Stimulated activated CD4-positive, alpha-beta T cell treated with anti-CD3 and anti-CD28 coated beads, Interleukin-4, amount 100 ng/mL, for 4 hours (primary cell): ENCODE results near the gene JUND.
A peak's percentile ranks its signal among the peaks of the same experiment; 100 is the strongest.

Experiments used
- DNase-seq, 2 experiments: peaks; one replicate each; pipeline ENCODE4 v3.0.0-alpha.2; 2020

JUND gene

DNA sequence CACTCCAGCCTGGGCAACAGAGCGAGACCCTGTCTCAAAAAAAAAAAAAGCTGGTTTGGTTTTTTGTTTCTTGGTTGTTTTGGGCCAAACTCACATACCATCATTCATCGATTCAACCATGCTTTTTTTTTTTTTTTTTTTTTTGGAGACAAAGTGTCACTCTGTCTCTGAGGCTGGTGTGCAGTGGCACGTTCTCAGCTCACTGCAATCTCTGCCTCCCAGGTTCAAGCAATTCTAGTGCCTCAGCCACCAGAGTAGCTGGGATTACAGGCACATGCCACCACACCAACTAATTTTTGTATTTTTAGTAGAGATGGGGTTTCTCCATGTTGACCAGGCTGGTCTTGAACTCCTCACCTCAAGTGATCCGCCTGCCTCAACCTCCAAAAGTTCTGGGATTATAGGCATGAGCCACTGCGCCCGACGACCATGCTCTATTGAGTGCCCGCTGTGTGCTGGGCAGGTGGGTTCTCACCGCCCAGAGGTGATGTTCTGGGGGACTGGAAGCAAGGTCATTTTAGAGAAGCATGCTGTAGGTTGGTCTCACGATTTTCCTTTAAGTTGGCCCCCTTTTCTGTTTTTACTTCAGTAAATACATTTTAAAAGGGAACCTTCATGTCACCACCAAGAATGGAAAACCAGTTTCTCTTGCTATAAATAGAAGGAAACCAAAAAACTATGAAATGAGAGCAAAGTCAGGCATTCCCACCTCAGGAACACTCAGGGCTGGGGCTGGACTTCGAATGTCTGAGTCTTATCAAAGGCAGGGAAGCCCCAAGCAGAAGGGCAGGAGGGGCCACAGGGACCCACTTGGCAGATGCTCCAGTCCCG is 8.3 kb upstream of the JUND start:
- DNase-seq = no peak

GRCh38 chr19:18287836-18288772 is 6.7 kb upstream of the JUND start:
- DNase-seq = no peak

GRCh38 chr19:18286973-18287635 is 5.7 kb upstream of the JUND start:
- no peak for DNase-seq

DNA sequence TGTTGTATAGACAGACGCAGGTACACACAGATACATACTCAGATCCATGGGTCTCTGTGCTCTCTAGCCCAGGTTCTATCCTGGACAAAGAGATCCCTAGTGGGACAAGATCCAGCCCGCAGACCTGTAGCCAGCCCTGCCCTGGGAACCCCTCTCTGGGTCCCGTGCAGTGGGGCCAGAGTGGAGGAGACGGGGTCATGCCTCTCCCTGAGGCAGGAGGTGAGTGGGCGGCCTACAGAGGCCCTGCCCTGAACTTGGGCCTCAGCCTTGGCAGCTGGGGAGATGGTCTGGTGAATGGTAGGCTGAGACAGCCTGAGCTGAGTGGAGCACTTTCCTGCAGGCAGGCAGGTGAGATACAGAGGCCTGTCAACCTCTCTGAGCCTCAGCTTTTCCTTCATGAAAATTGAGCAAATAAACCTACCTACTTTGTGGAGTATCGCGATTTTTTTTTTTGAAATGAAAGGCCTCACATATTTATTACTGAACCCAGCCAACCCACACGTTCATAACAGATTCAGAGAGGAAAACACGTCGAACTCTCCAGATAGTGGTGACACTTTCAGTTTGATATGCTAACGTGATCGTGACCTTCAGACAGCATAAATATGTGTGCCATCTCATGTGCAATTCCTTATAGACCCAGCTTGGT is 3.4 kb upstream of the JUND start:
- DNase-seq = peak; percentile 17 to 35

GRCh38 chr19:18283338-18283737 is 1.9 kb upstream of the JUND start:
- no peak for DNase-seq

DNA sequence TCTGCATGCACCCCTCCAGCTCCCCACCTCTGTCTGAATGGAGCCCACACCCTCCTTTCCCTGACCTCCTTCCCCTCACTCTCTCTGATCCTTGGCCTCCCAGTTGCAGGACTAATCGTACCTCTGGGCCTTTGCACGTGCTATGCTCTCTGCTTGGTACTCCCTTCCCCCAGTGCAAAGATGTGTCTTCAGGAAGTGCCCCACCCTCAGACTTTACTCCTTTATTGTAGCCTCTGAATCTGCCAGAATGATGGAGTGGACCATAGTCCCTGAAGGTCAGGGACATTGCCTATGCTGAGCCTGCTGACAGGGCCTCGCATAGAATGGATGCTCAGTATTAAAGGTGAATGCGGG is 1.3 kb upstream of the JUND start:
- no peak for DNase-seq

- DNase-seq = peak; percentile 23 to 37
These were observed 782 bp upstream of the JUND start for GRCh38 chr19:18282021-18282787.

DNA sequence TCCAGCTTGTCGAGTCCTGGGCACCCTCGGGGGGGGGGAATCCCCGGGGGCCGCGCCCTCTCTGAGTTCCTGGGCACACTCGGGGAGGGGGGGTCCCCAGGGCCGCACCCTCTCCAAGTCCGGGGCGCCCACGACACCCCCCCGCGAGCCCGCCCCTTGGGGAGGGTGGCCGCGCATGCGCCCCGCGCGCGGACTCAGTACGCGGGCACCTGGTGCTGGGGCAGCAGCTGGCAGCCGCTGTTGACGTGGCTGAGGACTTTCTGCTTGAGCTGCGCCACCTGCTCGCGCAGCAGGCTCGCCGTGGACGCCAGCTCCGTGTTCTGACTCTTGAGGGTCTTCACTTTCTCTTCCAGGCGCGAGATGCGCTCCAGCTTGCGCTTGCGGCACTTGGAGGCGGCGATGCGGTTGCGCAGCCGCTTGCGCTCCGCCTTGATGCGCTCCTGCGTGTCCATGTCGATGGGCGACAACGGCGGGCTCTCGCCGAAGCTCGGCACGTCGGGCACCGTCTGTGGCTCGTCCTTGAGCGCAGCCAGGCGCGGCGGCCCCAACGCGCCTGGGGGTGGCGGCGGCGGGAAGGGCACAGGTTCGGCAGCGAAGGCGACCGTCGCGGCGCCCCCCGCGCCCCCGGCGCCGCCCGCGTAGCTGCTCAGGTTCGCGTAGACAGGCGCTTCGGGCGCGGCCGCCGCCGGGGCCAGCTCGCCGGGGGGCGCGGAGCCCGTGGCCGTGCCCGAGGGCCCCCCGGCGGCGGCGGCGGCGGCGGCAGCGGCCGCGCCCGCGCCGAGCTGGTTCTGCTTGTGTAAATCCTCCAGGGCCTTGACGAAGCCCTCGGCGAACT is 958 bp downstream of the JUND start:
- DNase-seq = peak; percentile 75 to 82

- peak; percentile 87 to 94 for DNase-seq
These were observed 1.7 kb downstream of the JUND start for GRCh38 chr19:18279516-18280246.

GRCh38 chr19:18279266-18279515 is 2.2 kb downstream of the JUND start:
- DNase-seq = no peak

- DNase-seq = peak; percentile 35 to 46
These were observed 2.7 kb downstream of the JUND start for GRCh38 chr19:18278521-18279265.

- no peak for DNase-seq
These were observed 6.6 kb downstream of the JUND start for GRCh38 chr19:18274781-18275356.

DNA sequence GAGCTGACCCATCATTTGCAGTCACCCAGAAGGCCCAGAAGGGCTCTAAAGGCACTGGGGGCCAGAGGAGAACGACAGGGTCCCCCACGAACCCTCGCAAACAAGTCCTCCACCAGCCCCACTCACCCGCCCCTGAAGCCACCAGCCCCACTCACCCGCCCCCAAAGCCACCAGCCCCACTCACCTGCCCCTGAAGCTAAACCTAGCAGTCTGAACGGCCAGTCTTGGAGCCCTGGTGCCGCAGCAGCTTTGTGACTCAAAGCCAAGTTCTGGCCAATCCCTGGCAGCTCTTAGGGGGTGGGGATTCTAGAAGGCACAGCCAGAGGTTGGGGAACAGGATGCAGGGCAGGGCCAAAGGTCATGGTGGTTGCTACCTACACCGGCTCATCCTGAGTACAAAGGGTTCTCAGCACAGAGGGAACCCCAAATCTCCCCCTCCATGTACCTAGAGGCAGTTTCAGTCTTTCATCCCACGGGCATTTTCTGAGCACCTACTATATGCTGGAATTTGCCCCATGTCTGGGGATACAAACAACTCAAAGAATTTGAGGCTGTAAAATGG is 7.1 kb downstream of the JUND start, which contains the start of gene IQCN:
IQCN (minus strand) TSS at position 234 of the 562 bp plus-strand sequence. CDS start 4,974 bp downstream, outside the sequence.
- DNase-seq = no peak

- DNase-seq = no peak
These were observed 7.7 kb downstream of the JUND start for GRCh38 chr19:18273561-18274218.

DNA sequence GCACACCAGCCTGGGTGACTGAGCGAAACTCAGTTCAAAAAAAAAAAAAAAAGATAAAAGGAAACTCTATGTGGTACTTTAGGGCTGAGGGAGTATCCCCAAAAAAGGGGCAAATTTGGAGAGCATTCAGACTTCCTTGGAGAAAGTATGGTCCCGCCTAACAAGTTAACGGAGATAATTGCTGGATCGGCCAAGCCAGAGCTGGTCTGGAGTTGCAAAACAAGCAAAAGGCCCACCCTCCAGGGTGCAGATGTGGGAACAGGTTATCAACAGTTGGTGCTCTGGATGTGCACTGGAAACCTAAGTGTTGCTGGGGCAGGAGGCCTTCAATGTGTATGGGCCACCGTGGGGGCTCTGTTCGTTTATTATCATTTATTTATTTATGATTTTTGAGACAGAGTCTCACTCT is 10.0 kb downstream of the JUND start:
- DNase-seq = no peak

DNA sequence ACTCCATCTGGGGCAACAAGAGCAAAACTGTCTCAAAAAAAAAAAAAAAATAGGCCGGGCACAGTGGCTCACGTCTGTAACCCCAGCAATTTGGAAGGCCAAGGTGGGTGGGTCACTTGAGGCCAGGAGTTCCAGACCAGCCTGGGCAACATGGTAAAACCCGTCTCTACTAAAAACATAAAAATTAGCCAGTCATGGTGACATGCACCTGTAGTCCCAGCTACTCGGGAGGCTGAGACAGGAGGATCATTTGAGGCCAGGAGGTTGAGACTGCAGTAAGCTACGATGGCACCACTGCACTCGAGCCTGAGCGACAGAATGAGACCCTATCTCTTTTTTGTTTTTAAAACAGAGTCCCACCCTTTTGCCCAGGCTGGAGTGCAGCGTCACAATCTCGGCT is 11.1 kb downstream of the JUND start:
- no peak for DNase-seq

DNA sequence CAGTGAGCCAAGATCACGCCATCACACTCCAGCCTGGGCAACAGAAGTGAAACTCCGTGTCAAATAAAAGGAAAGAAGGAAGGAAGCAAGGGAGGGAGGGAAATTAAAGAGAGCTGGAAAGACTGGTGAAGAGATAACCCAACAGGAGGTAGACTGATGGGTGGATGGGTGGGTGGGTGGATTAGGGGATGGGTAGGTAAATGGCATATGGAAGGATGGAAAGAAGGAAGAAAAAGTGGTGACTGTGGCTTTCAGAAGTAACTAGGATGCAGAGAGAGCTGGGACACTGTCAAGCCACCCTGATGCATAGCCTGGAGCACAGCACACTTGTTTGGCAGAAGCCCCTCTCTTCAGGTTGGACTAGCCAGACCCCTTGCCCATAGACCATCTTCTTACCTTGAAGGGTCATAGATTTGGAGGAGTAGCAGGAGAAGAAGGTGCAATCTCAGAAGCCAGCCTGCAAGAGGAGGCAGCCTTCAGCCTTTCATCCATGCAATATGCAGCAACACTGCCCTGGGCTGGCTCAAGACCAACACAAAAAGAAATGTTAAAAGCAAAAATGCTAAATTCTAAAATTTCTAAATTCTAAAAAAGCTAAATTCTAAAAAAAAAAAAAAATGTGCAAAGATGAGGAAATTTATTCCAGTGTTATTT is 12.2 kb downstream of the JUND start:
- DNase-seq = no peak
